A673 (cell line): ENCODE measurements around the gene CPB2. TPM values are rescaled to one million over a fixed set of nuclear protein-coding genes. Genes with fewer than 3 reads are reported as not detected.

Experiments used
- BruUV-seq: library from RNA; stranded (reverse); fragments of 400-500 nt; replicated peaks from 2 replicates; lab custom pipeline; 2021; lab: Mats Ljungman, UMichigan
- CTCF ChIA-PET: fragments of 300-600 bp; sonication (Branson Sonifier 250); formaldehyde crosslinking; loops from one replicate; lab custom pipeline; 2022; ENCODE audit warnings: antibody characterized with exemption; lab: Charles Lee
- POLR2A ChIA-PET: fragments of 300-600 bp; sonication (Branson Sonifier 250); formaldehyde crosslinking; loops from one replicate; lab custom pipeline; 2022; ENCODE audit warnings: antibody characterized with exemption; ENCODE audit not compliant: low non-redundant PET; lab: Charles Lee
- DNase-seq: peaks from one replicate; pipeline ENCODE4 v3.0.0-alpha.2; 2015; ENCODE audit warnings: low spot score
- H3K27ac ChIP-seq: fragments of 200-600 bp; sonication (generic); 2 replicates; pipeline ENCODE4 v1.5.1; 2016; ENCODE audit warnings: mixed run types, low read depth, mild to moderate bottlenecking, mixed read lengths, antibody characterized with exemption, low read length; ENCODE audit not compliant: poor library complexity, severe bottlenecking
- H3K27me3 ChIP-seq: fragments of 200-600 bp; sonication (generic); replicated peaks from 2 replicates; pipeline ENCODE4 v1.6.1; 2017; ENCODE audit warnings: mixed run types, low read depth, mild to moderate bottlenecking, mixed read lengths, antibody characterized with exemption, low read length; ENCODE audit not compliant: insufficient read depth, poor library complexity
- H3K36me3 ChIP-seq: fragments of 200-600 bp; sonication (generic); 2 replicates; pipeline ENCODE4 v1.6.1; 2016; ENCODE audit warnings: mixed run types, mild to moderate bottlenecking, mixed read lengths, antibody characterized with exemption, low read length; ENCODE audit not compliant: insufficient read depth, poor library complexity, severe bottlenecking
- H3K4me1 ChIP-seq: fragments of 200-600 bp; sonication (generic); 2 replicates; pipeline ENCODE4 v1.6.1; 2017; ENCODE audit warnings: mixed run types, mild to moderate bottlenecking, mixed read lengths, antibody characterized with exemption, low read length; ENCODE audit not compliant: insufficient read depth, poor library complexity, severe bottlenecking
- H3K4me3 ChIP-seq: fragments of 200-600 bp; sonication (generic); 2 replicates; pipeline ENCODE4 v1.5.1; 2016; ENCODE audit warnings: low read depth, mixed run types, mild to moderate bottlenecking, mixed read lengths, low read length; ENCODE audit not compliant: poor library complexity, severe bottlenecking
- H3K9me3 ChIP-seq: fragments of 200-600 bp; sonication (generic); 2 replicates; pipeline ENCODE4 v1.6.1; 2016; ENCODE audit warnings: mixed run types, low read depth, mild to moderate bottlenecking, mixed read lengths, antibody characterized with exemption, low read length; ENCODE audit not compliant: poor library complexity, severe bottlenecking
- CTCF ChIP-seq: fragments of 300-800, 200-600 bp; sonication (generic); conservative IDR thresholded peaks from 2 replicates; pipeline ENCODE4 v1.5.1; 2017; ENCODE audit warnings: low read depth, mild to moderate bottlenecking, antibody characterized with exemption, low read length, moderate library complexity, mixed read lengths
- EZH2 ChIP-seq: fragments of 200-600 bp; sonication (generic); IDR thresholded peaks from 2 replicates; pipeline ENCODE4 v1.6.1; 2017; ENCODE audit warnings: borderline replicate concordance, low read depth, mild to moderate bottlenecking, mixed read lengths, antibody characterized with exemption, low read length; ENCODE audit not compliant: poor library complexity, severe bottlenecking
- intact Hi-C: fragments of 100-400 bp; cut with micrococcal nuclease; formaldehyde crosslinking; loops from one replicate; pipeline ENCODE4 v1.10.0; 2022; ENCODE audit not compliant: unreplicated experiment
- total RNA-seq: library from RNA; stranded (reverse); gene quantifications from 2 replicates; pipeline ENCODE4 v1.2.3, GENCODE V29; 2021

The CPB2 gene
- total RNA-seq, 1 experiment from 2014 or later = 5.5 TPM

- no peak for TF ChIP-seq CTCF
- no peak for TF ChIP-seq EZH2
- Histone ChIP-seq H3K27ac (peak overlapping the region; percentile 98), H3K4me1 (peaks cover 16% of the 10 kb centered on the region), H3K27me3 (no peaks in the 10 kb centered on the region), H3K4me3 (peak overlapping the region; percentile 89), H3K36me3 (peaks cover 28% of the 10 kb centered on the region), H3K9me3 (no peaks in the 10 kb centered on the region)
- DNase-seq = no peak
- ChIA-PET CTCF (interaction anchor here (0.7 kb wide), 1 partner anchor 238 kb away, joined by 6 read pairs; no protein-coding TSS in a partner anchor), POLR2A (no interaction called here)
- no TSS peak for BruUV-seq
- intact Hi-C loops = loop anchor here (2.0 kb wide), 2 partner anchors 65 to 73 kb away; no protein-coding TSS in a partner anchor
These were observed 52.9 kb downstream of the CPB2 start for GRCh38 chr13:46051968-46052318.

DNA sequence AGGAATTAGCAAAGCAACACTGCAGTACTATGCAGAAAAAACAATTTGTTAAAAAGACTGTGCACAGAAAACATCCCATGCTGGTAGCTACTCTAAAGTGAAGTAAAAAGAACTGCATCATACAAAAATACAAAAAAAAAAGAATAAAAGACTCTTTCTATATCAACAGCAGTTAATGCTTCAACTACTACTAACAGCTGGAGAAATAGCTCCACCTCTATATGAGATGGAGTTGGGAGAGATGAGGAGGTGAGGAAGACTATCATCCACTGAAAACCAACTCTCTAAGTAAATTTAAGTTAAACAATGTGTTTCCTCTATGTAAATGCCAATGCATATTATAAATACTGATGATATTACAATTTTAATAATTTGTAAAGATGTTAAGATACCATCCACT lies 54.1 kb downstream of the CPB2 start:
- intact Hi-C loops = no loop called here
- BruUV-seq = no TSS peak
- no peaks in the 10 kb centered on the region for H3K27me3 ChIP-seq
- no peak for DNase-seq
- H3K4me3 ChIP-seq = peak overlapping the region; percentile 89
- ChIA-PET POLR2A (interaction anchor here (0.7 kb wide), 1 partner anchor 34 kb away, joined by 5 read pairs; no protein-coding TSS in a partner anchor), CTCF (interaction anchor here (0.6 kb wide), 1 partner anchor 684 kb away, joined by 3 read pairs; no protein-coding TSS in a partner anchor)
- no peaks in the 10 kb centered on the region for H3K9me3 ChIP-seq
- H3K36me3 ChIP-seq = peaks cover 28% of the 10 kb centered on the region
- H3K27ac ChIP-seq = peak overlapping the region; percentile 98
- TF ChIP-seq CTCF (no peak), EZH2 (no peak)
- peaks cover 6% of the 10 kb centered on the region for H3K4me1 ChIP-seq

DNA sequence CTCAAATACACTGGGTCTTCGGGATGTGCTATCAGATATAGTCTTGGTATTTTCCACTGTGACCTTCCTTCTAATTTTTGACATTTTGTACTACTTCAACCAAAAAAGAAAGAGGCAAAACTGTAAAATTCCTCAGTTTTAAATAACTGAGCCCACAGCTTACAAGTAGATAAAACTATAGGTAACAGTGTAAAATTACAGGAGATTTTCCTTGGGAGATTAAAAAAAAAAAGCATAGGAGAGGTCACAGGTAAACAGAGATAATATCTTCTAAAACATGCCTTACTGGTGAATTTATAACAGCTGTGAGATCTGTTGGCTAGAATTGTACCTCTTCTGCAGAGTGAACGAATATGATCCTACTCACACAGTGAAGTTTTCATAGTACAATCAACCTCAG lies 59.4 kb downstream of the CPB2 start:
- POLR2A ChIA-PET = no interaction called here

More for the DNA sequence above, 59.4 kb downstream of the CPB2 start:
- TF ChIP-seq EZH2 = no peak
- TF ChIP-seq CTCF = no peak
- H3K27ac ChIP-seq = peak overlapping the region; percentile 98
- no TSS peak for BruUV-seq
- no peak for DNase-seq
- peaks cover 29% of the 10 kb centered on the region for H3K4me1 ChIP-seq
- H3K27me3 ChIP-seq = no peaks in the 10 kb centered on the region
- no peaks in the 10 kb centered on the region for H3K9me3 ChIP-seq
- CTCF ChIA-PET = no interaction called here
- peaks cover 72% of the 10 kb centered on the region for H3K36me3 ChIP-seq
- H3K4me3 ChIP-seq = peak overlapping the region; percentile 89
- intact Hi-C loops = no loop called here
